Neuronal stem cell (in vitro differentiated cells): ENCODE results near the gene C1S.

Source experiments
- DNase-seq: peaks from one replicate; pipeline ENCODE4 v3.0.0-alpha.2; 2013; ENCODE audit warnings: low spot score
- H2AFZ ChIP-seq: one replicate; pipeline ENCODE4 v1.6.1; 2013; ENCODE audit warnings: mild to moderate bottlenecking, low read length, inconsistent platforms
- H2AK5ac ChIP-seq: 2 replicates; pipeline ENCODE4 v1.6.1; 2013; ENCODE audit warnings: low read depth, mild to moderate bottlenecking, inconsistent platforms, low read length, moderate library complexity, mixed read lengths
- H2BK120ac ChIP-seq: 2 replicates; pipeline ENCODE4 v1.6.1; 2013; ENCODE audit warnings: low read depth, mild to moderate bottlenecking, inconsistent platforms, low read length, moderate library complexity, mixed read lengths
- H2BK12ac ChIP-seq: one replicate; pipeline ENCODE4 v1.6.1; 2013; ENCODE audit warnings: low read length, inconsistent platforms
- H2BK15ac ChIP-seq: 2 replicates; pipeline ENCODE4 v1.6.1; 2013; ENCODE audit warnings: mild to moderate bottlenecking, low read length, inconsistent platforms, mixed read lengths
- H2BK5ac ChIP-seq: one replicate; pipeline ENCODE4 v1.6.1; 2013; ENCODE audit warnings: inconsistent platforms, mild to moderate bottlenecking, low read length, moderate library complexity
- H3K14ac ChIP-seq: one replicate; pipeline ENCODE4 v1.6.1; 2013; ENCODE audit warnings: low read length, inconsistent platforms
- H3K18ac ChIP-seq: 2 replicates; pipeline ENCODE4 v1.6.1; 2013; ENCODE audit warnings: low read length, inconsistent platforms
- H3K23ac ChIP-seq: 2 replicates; pipeline ENCODE4 v1.6.1; 2013; ENCODE audit warnings: low read depth, mild to moderate bottlenecking, mixed read lengths, low read length, inconsistent platforms; ENCODE audit not compliant: poor library complexity
- H3K27ac ChIP-seq: replicated peaks from 3 replicates; pipeline ENCODE4 v1.5.1; 2013; ENCODE audit warnings: low read length, inconsistent platforms
- H3K27me3 ChIP-seq, 3 experiments: 2 replicates each; pipeline ENCODE4 v1.6.1; 2013; ENCODE audit warnings: low read length in 3 of 3, mild to moderate bottlenecking in 2 of 3, inconsistent platforms in 1 of 3, low read depth in 1 of 3, mixed read lengths in 1 of 3, moderate library complexity in 1 of 3; ENCODE audit not compliant: control insufficient read depth in 3 of 3, insufficient read depth in 3 of 3
- H3K36me3 ChIP-seq, 2 donors: replicated peaks in 1 of 2; 2 replicates each; pipeline ENCODE4 v1.6.1; 2013; ENCODE audit warnings: low read length in 2 of 2; ENCODE audit not compliant: control insufficient read depth in 2 of 2, insufficient read depth in 2 of 2
- H3K4ac ChIP-seq: 2 replicates; pipeline ENCODE4 v1.6.1; 2013; ENCODE audit warnings: inconsistent platforms, mild to moderate bottlenecking, low read length, moderate library complexity
- H3K4me1 ChIP-seq, 2 donors: 1 replicate in 1 of 2; 2 replicates in 1 of 2; pipeline ENCODE4 v1.6.1; 2013; ENCODE audit warnings: low read length in 2 of 2, low read depth in 1 of 2; ENCODE audit not compliant: control insufficient read depth in 2 of 2, insufficient read depth in 1 of 2
- H3K4me2 ChIP-seq: one replicate; pipeline ENCODE4 v1.6.1; 2013; ENCODE audit warnings: mild to moderate bottlenecking, low read length, inconsistent platforms; ENCODE audit not compliant: insufficient read depth, poor library complexity, severe bottlenecking
- H3K4me3 ChIP-seq, 2 donors: 2 replicates each; pipeline ENCODE4 v1.5.1; 2013; ENCODE audit warnings: low read length in 2 of 2, mild to moderate bottlenecking in 2 of 2, inconsistent platforms in 1 of 2, moderate library complexity in 1 of 2
- H3K79me1 ChIP-seq: one replicate; pipeline ENCODE4 v1.6.1; 2013; ENCODE audit warnings: low read depth, mild to moderate bottlenecking, inconsistent platforms, low read length, moderate library complexity
- H3K9ac ChIP-seq: one replicate; pipeline ENCODE4 v1.6.1; 2013; ENCODE audit warnings: mild to moderate bottlenecking, low read depth, low read length, inconsistent platforms; ENCODE audit not compliant: poor library complexity
- H3K9me3 ChIP-seq, 2 donors: replicated peaks in 1 of 2; 2 replicates each; pipeline versions ENCODE3 to v1.6.1; 2013; ENCODE audit warnings: low read length in 2 of 2, mild to moderate bottlenecking in 2 of 2, inconsistent platforms in 1 of 2, low read depth in 1 of 2, mixed read lengths in 1 of 2, moderate library complexity in 1 of 2; ENCODE audit not compliant: control insufficient read depth in 2 of 2, insufficient read depth in 1 of 2
- H4K8ac ChIP-seq: one replicate; pipeline ENCODE4 v1.6.1; 2013; ENCODE audit warnings: low read depth, mild to moderate bottlenecking, inconsistent platforms, low read length, moderate library complexity
- H4K91ac ChIP-seq: one replicate; pipeline ENCODE4 v1.6.1; 2013; ENCODE audit warnings: low read length, low read depth, mild to moderate bottlenecking, inconsistent platforms; ENCODE audit not compliant: poor library complexity
- WGBS, 2 donors: extraction: QIAGEN DNeasy Blood & Tissue Kit; methylation state at CpG; one replicate each; pipeline ENCODE4 v1.1.7; 2013; ENCODE audit warnings: missing lambda C conversion rate in 2 of 2, mixed read lengths in 1 of 2; ENCODE audit not compliant: insufficient read length in 2 of 2, insufficient replicate concordance in 1 of 2; ENCODE audit errors: extremely low coverage in 2 of 2; 5-methylcytosine and 5-hydroxymethylcytosine counted together

C1S gene

GRCh38 chr12:7072035-7072434 lies 11.5 kb downstream of the C1S start:
- no CpG with 5 or more reads among the region's 6 CpGs for WGBS, 2 donors
- no peak for DNase-seq
- Histone ChIP-seq H3K9ac (no peak overlapping the region), H3K14ac (no peak overlapping the region), H3K4ac (no peak overlapping the region), H3K18ac (no peak overlapping the region), H4K91ac (no peak overlapping the region), H2BK120ac (no peak overlapping the region), H3K27ac (no peak overlapping the region), H3K79me1 (no peaks in the 10 kb centered on the region), H3K23ac (no peak overlapping the region), H2BK15ac (no peak overlapping the region), H2AFZ (no peak overlapping the region), H2BK5ac (no peak overlapping the region), H3K36me3 (no peaks in the 10 kb centered on the region), H3K9me3 (no peaks in the 10 kb centered on the region), H2AK5ac (no peak overlapping the region), H3K4me1 (no peaks in the 10 kb centered on the region), H3K27me3 (peaks cover 0 to 3% (median 0%) of the 10 kb centered on the region in 3 experiments), H3K4me3 (no peak overlapping the region), H2BK12ac (no peak overlapping the region), H3K4me2 (no peak overlapping the region), H4K8ac (no peak overlapping the region)

GRCh38 chr12:7072554-7072953 lies 12.0 kb downstream of the C1S start:
- DNase-seq = no peak
- no peak overlapping the region for H2BK12ac ChIP-seq
- no peak overlapping the region for H3K4ac ChIP-seq
- no peak overlapping the region for H2BK15ac ChIP-seq
- H3K4me3 ChIP-seq = no peak overlapping the region
- no peak overlapping the region for H4K91ac ChIP-seq
- no peak overlapping the region for H4K8ac ChIP-seq
- H3K9me3 ChIP-seq = no peaks in the 10 kb centered on the region
- H3K18ac ChIP-seq = no peak overlapping the region
- H2BK120ac ChIP-seq = no peak overlapping the region
- no peak overlapping the region for H2BK5ac ChIP-seq
- no peak overlapping the region for H2AFZ ChIP-seq
- H2AK5ac ChIP-seq = no peak overlapping the region
- no peaks in the 10 kb centered on the region for H3K79me1 ChIP-seq
- H3K9ac ChIP-seq = no peak overlapping the region
- no peaks in the 10 kb centered on the region for H3K4me1 ChIP-seq
- WGBS, 2 donors = no CpG with 5 or more reads among the region's 6 CpGs
- no peak overlapping the region for H3K27ac ChIP-seq
- peaks cover 0 to 3% (median 0%) of the 10 kb centered on the region in 3 experiments for H3K27me3 ChIP-seq
- no peak overlapping the region for H3K4me2 ChIP-seq
- H3K23ac ChIP-seq = no peak overlapping the region
- no peaks in the 10 kb centered on the region for H3K36me3 ChIP-seq
- H3K14ac ChIP-seq = no peak overlapping the region

- Histone ChIP-seq H3K27me3 (peaks cover 0 to 3% (median 0%) of the 10 kb centered on the region in 3 experiments), H2AFZ (no peak overlapping the region), H2AK5ac (no peak overlapping the region), H3K14ac (no peak overlapping the region), H3K23ac (no peak overlapping the region), H3K4me1 (no peaks in the 10 kb centered on the region), H4K91ac (no peak overlapping the region), H3K9me3 (no peaks in the 10 kb centered on the region), H2BK5ac (no peak overlapping the region), H3K79me1 (no peaks in the 10 kb centered on the region), H2BK15ac (no peak overlapping the region), H3K36me3 (no peaks in the 10 kb centered on the region), H2BK120ac (no peak overlapping the region), H3K27ac (no peak overlapping the region), H2BK12ac (no peak overlapping the region), H3K18ac (no peak overlapping the region), H4K8ac (no peak overlapping the region), H3K9ac (no peak overlapping the region), H3K4me2 (no peak overlapping the region), H3K4me3 (no peak overlapping the region), H3K4ac (no peak overlapping the region)
- DNase-seq = no peak
- WGBS, 2 donors = no CpG with 5 or more reads among the region's 1 CpG
Observed at GRCh38 chr12:7073946-7074345, 13.4 kb downstream of the C1S start.

- no peak overlapping the region for H2BK15ac ChIP-seq
- H2BK5ac ChIP-seq = no peak overlapping the region
- WGBS, 2 donors = no CpG with 5 or more reads among the region's 3 CpGs
- no peak for DNase-seq
- no peak overlapping the region for H3K18ac ChIP-seq
- H3K4me1 ChIP-seq = no peaks in the 10 kb centered on the region
- no peak overlapping the region for H3K4me3 ChIP-seq
- H2AFZ ChIP-seq = no peak overlapping the region
- no peak overlapping the region for H2BK12ac ChIP-seq
- no peak overlapping the region for H2BK120ac ChIP-seq
- H3K36me3 ChIP-seq = no peaks in the 10 kb centered on the region
- peaks cover 0 to 3% (median 0%) of the 10 kb centered on the region in 3 experiments for H3K27me3 ChIP-seq
- no peaks in the 10 kb centered on the region for H3K9me3 ChIP-seq
- no peak overlapping the region for H4K8ac ChIP-seq
- no peak overlapping the region for H3K4me2 ChIP-seq
- H3K14ac ChIP-seq = no peak overlapping the region
- H3K9ac ChIP-seq = no peak overlapping the region
- H3K4ac ChIP-seq = no peak overlapping the region
- no peak overlapping the region for H2AK5ac ChIP-seq
- H4K91ac ChIP-seq = no peak overlapping the region
- no peak overlapping the region for H3K23ac ChIP-seq
- no peaks in the 10 kb centered on the region for H3K79me1 ChIP-seq
- no peak overlapping the region for H3K27ac ChIP-seq
Observed at GRCh38 chr12:7075518-7075917, 15.0 kb downstream of the C1S start.
